GM10248 (cell line): ENCODE data around the gene WDR62.

ENCODE experiments used
- CTCF ChIA-PET: fragments of 300-600 bp; sonication (Branson Sonifier 250); formaldehyde crosslinking; extraction: SDS; loops from one replicate; lab custom pipeline; 2021; ENCODE audit warnings: antibody characterized with exemption; lab: Yijun Ruan, JAX
- POLR2A ChIA-PET: fragments of 350-650 bp; sonication (Branson Sonifier 250); formaldehyde crosslinking; extraction: SDS; loops from one replicate; lab custom pipeline; 2020; ENCODE audit warnings: antibody characterized with exemption; lab: Yijun Ruan, JAX
- DNase-seq: peaks from one replicate; pipeline ENCODE4 v3.0.0; 2012; ENCODE audit errors: extremely low spot score
- TF ChIP-seq, protein P1 (sequence below): IDR thresholded peaks from 2 replicates; pipeline ENCODE4 v1.5.1; 2012; ENCODE audit warnings: mild to moderate bottlenecking, low read depth; ENCODE audit errors: extremely low read depth, missing control alignments, control extremely low read depth

Gene WDR62

DNA sequence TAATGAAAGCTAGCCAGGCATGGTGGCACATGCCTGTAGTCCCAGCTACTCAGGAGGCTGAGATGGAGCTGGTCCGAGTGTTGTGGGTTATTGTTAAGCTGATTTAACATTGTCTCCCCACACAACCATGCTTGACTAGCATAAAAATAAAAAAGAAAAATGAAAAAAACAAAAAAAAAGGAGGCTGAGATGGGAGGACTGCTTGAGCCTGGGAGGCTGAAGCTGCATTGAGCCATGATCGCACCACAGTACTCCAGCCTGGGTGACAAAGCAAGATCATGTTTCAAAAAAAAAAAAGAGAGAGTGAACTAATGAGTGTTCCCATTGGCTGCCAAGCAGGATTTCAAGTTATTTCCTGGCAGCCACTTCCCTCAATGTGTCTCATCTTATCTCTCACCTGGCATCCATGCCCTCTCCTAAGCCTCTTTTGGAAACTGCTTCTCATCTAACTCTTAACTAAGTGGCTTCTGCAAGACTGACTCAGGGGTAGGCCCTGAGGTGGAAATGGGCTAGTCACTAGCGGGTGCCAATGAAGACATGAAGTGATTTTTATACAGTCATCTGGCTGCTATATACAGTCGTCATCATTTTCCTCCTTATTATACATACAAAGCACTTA is 5.5 kb upstream of the WDR62 start:
- CTCF ChIA-PET = no interaction called here

DNA sequence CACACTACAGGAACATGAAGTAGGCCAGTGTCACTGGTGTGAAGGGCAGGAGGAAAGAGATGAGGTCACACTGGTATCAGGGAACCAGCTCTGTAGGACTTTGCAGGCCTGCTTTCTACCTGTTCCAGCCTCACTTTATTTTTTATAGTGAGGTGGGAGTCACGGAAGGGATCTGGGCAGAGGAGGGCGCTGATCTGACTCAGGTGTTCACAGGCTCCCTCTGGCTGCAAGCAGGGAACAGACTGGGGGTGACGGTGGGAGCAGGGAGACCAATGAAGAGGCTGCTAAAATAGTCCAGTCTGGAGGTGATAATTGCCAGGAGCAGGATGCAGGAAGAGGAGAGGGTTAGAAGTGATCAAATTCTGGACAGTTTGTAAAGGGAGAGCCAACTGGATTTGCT is 3.5 kb upstream of the WDR62 start:
- DNase-seq = no peak
- CTCF ChIA-PET = no interaction called here
- TF ChIP-seq, protein P1, sequence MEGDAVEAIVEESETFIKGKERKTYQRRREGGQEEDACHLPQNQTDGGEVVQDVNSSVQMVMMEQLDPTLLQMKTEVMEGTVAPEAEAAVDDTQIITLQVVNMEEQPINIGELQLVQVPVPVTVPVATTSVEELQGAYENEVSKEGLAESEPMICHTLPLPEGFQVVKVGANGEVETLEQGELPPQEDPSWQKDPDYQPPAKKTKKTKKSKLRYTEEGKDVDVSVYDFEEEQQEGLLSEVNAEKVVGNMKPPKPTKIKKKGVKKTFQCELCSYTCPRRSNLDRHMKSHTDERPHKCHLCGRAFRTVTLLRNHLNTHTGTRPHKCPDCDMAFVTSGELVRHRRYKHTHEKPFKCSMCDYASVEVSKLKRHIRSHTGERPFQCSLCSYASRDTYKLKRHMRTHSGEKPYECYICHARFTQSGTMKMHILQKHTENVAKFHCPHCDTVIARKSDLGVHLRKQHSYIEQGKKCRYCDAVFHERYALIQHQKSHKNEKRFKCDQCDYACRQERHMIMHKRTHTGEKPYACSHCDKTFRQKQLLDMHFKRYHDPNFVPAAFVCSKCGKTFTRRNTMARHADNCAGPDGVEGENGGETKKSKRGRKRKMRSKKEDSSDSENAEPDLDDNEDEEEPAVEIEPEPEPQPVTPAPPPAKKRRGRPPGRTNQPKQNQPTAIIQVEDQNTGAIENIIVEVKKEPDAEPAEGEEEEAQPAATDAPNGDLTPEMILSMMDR = peak; percentile 24
- POLR2A ChIA-PET = no interaction called here

More for the DNA sequence above, 5.5 kb upstream of the WDR62 start:
- TF ChIP-seq, protein P1 = no peak
- POLR2A ChIA-PET = no interaction called here
- DNase-seq = no peak

DNA sequence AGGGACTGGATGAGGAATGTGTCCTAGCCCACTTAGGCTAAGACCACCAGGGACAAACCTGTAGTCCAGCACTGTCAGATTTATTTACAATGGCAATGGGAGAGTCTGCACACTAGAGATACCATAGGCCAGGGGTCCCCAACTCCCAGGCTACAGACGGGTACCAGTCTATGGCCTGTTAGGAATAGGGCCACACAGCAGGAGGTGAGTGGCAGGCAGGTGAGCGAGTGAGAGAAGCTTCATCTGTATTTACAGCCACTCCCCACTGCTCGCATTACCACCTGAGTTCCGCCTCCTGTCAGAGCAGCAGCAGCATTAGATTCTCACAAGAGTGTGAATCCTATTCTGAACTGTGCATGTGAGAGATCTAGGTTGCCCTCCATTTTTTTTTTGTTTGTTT is 3.1 kb upstream of the WDR62 start:
- ChIA-PET POLR2A (no interaction called here), CTCF (no interaction called here)
- TF ChIP-seq, protein P1 = no peak
- no peak for DNase-seq

DNA sequence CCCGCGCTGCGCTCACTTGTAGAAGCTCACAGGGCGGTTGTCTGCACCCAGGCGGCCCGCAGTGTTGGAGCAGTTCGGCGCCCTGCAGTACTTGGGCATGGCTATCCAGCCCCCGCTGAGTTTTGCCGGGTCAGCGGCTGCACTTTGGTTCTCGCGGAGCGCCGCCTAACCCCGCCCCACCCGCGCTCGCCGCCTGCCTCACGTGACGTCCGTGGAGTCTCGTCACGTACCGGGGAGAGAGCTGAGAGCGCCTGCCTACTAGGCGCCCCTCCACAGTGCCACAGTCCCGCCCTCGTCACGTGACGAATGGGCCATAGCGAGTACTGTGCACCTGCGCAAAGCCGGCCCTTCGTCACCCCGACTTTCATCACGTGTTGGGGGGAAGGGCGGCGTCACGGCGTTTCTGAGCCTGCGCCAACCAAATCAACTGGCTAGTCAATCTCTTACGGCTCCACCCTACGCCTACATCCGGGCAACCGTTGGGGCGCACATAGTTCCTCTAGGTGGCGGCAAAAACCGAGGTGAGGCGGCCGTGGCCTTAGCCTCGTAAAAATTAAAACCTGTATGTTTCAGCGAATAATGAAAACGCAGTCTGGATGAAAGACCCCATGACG is 471 bp upstream of the WDR62 start, which contains the start of gene THAP8:
TSS of gene THAP8 (minus strand) at position 167 of the 614 bp plus-strand sequence. CDS start at position 99, 68 bp downstream.
- DNase-seq = peak; percentile 100
- ChIA-PET CTCF (interaction anchor here (0.8 to 1.0 kb wide), 3 partner anchors 18 to 40 kb away, joined by 3 to 5 read pairs (median 4); partner anchors contain the start of gene ALKBH6), POLR2A (interaction anchor here (0.5 to 1.2 kb wide), 3 partner anchors 42 to 353 kb away, joined by 3 to 4 read pairs (median 4); partner anchors contain the start of gene NFKBID)
- TF ChIP-seq, protein P1 = peak; percentile 30

DNA sequence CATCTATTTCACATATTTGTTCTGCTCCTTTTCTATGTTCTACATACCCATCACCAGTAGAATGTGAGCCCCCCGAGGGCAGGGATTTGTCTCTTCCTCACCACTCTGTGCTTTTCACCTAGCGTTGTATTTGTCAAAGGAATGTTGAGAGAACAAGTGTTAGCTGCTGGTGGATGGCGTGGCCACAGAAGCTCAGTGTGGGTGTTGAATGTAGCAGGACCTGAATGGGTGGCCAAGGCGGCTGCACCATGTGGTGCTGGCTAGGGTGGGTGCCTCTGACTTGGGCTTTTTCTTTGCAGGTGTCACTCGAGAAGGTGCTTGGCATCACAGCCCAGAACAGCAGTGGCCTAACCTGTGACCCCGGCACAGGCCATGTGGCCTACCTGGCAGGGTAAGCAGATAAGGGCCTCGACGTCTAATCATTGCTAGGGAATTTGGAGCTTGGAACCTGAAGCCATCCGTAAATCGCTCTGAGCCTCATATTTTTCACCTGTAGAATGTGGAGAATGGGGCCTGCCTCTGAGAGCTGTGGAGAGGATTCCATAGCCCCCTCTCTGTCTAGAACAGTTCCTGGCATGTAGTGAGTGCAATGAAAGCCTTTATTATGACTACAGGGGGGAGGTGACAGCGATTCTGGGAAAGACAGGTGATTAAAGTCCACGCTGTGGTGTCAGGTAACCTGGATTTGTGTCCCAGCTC is 3.9 kb downstream of the WDR62 start:
- TF ChIP-seq, protein P1 = no peak
- no peak for DNase-seq
- ChIA-PET POLR2A (no interaction called here), CTCF (interaction anchor here (1.0 to 3.3 kb wide), 7 partner anchors 9 to 115 kb away, joined by 4 to 15 read pairs (median 8); partner anchors contain the start of genes POLR2I and TBCB)
